Neural progenitor cell (in vitro differentiated cells): ENCODE results near the gene EPX.

Experiments used
- CTCF ChIP-seq: fragments of 200-600 bp; sonication (generic); IDR thresholded peaks from 2 replicates; pipeline ENCODE4 v1.5.1; 2017; ENCODE audit warnings: antibody characterized with exemption, mild to moderate bottlenecking
- EZH2 ChIP-seq: fragments of 200-600 bp; sonication (generic); IDR thresholded peaks from 2 replicates; pipeline ENCODE4 v1.6.1; 2017; ENCODE audit warnings: antibody characterized with exemption, mild to moderate bottlenecking, moderate library complexity
- EZH2phosphoT487 ChIP-seq: fragments of 200-600 bp; sonication (generic); IDR thresholded peaks from 2 replicates; pipeline ENCODE4 v1.6.1; 2017; ENCODE audit warnings: antibody characterized with exemption

DNA sequence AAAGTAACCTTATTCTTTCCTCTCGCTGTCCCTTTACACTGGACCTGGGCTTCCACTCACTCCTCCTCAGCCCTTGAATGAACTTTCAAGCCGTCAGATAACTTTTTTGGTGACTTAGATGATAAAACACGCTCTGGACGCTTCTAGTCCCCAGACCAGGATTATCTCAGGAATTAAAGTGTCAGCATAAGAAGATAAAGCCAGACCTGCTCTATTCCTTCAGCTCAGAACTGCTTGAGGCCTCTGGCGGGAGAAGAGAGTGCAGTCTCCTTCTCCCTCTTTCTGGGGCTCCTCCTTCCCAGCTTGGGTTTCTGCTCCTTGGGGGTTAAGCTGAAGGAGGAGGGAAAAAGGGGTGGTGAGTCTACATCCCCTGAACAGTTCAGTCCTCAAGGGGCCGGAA is 52.4 kb downstream of the EPX start:
- TF ChIP-seq EZH2: no peak
- no peak for TF ChIP-seq CTCF
- no peak for TF ChIP-seq EZH2phosphoT487
